Measurements from ENCODE around the gene AOPEP.

DNA sequence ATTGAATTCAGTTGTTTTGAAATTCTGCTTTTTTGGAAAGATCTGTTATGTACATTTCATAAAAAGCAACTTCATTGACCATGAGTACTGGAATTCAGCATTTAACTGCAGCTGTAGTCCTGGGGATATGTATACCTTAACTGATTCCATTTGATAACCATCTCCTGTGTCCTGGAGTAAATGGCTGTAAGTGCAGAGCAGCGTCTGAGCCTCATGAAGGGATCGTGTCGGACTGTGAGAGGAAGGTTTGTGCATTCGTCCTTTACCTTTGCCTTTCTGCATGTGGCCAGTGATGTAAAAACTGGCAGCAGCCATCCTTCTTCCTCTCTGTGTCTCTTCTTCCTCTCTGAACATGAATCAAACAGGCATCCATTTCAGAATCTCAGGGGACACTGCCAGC is 303.8 kb downstream of the AOPEP start:
- TF ChIP-seq, protein P1, sequence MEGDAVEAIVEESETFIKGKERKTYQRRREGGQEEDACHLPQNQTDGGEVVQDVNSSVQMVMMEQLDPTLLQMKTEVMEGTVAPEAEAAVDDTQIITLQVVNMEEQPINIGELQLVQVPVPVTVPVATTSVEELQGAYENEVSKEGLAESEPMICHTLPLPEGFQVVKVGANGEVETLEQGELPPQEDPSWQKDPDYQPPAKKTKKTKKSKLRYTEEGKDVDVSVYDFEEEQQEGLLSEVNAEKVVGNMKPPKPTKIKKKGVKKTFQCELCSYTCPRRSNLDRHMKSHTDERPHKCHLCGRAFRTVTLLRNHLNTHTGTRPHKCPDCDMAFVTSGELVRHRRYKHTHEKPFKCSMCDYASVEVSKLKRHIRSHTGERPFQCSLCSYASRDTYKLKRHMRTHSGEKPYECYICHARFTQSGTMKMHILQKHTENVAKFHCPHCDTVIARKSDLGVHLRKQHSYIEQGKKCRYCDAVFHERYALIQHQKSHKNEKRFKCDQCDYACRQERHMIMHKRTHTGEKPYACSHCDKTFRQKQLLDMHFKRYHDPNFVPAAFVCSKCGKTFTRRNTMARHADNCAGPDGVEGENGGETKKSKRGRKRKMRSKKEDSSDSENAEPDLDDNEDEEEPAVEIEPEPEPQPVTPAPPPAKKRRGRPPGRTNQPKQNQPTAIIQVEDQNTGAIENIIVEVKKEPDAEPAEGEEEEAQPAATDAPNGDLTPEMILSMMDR (IDR thresholded peaks at IDR 0.05 in 8 of 11, conservative IDR thresholded peaks at IDR 0.05 in 3 of 11), result no peak
- TF ChIP-seq POLR2A (IDR thresholded peaks at IDR 0.05), result no peak

Data from spleen (tissue), 7 donors.